Measurements from ENCODE around the gene ZMIZ1.

GRCh38 chr10:79021331-79021907 is 47.3 kb upstream of the ZMIZ1 start:
- TF ChIP-seq CTCF (IDR thresholded peaks at IDR 0.05) (no peak), ZFX (IDR thresholded peaks at IDR 0.05; ENCODE audit: borderline replicate concordance) (no peak)
